H9 (cell line): Measurements from ENCODE around the gene FGF3. TPM values are rescaled to one million over a fixed set of nuclear protein-coding genes. Genes with fewer than 3 reads are reported as not detected.

Experiments
- DNase-seq: peaks from one replicate; pipeline ENCODE4 v3.0.0-alpha.2; 2017
- H2AFZ ChIP-seq: one replicate; pipeline ENCODE4 v1.6.1; 2013; ENCODE audit warnings: mild to moderate bottlenecking, low read length, control low read depth, moderate library complexity
- H2AK5ac ChIP-seq: 2 replicates; pipeline ENCODE4 v1.6.1; 2013; ENCODE audit warnings: low read length, control low read depth, mixed read lengths; ENCODE audit not compliant: insufficient read length
- H2BK120ac ChIP-seq: one replicate; pipeline ENCODE4 v1.6.1; 2013; ENCODE audit warnings: low read depth, mild to moderate bottlenecking, low read length, control low read depth, inconsistent platforms; ENCODE audit not compliant: poor library complexity, severe bottlenecking
- H2BK12ac ChIP-seq: 2 replicates; pipeline ENCODE4 v1.6.1; 2013; ENCODE audit warnings: low read length, control low read depth, mixed read lengths, low read depth; ENCODE audit not compliant: insufficient read length
- H2BK15ac ChIP-seq: 2 replicates; pipeline ENCODE4 v1.6.1; 2013; ENCODE audit warnings: low read depth, low read length, control low read depth
- H2BK20ac ChIP-seq: one replicate; pipeline ENCODE4 v1.6.1; 2013; ENCODE audit warnings: low read depth, mild to moderate bottlenecking, low read length, control low read depth, inconsistent platforms; ENCODE audit not compliant: poor library complexity, severe bottlenecking
- H2BK5ac ChIP-seq: 2 replicates; pipeline ENCODE4 v1.6.1; 2013; ENCODE audit warnings: low read length, control low read depth, mixed read lengths; ENCODE audit not compliant: insufficient read length
- H3K14ac ChIP-seq: 2 replicates; pipeline ENCODE4 v1.6.1; 2013; ENCODE audit warnings: low read length, control low read depth; ENCODE audit not compliant: insufficient read depth
- H3K18ac ChIP-seq: 2 replicates; pipeline ENCODE4 v1.6.1; 2013; ENCODE audit warnings: low read depth, mild to moderate bottlenecking, mixed read lengths, low read length, control low read depth; ENCODE audit not compliant: insufficient read length
- H3K23ac ChIP-seq: 2 replicates; pipeline ENCODE4 v1.6.1; 2013; ENCODE audit warnings: low read length, control low read depth, mixed read lengths, low read depth; ENCODE audit not compliant: insufficient read length
- H3K23me2 ChIP-seq: 2 replicates; pipeline ENCODE4 v1.6.1; 2013; ENCODE audit warnings: low read depth, mild to moderate bottlenecking, mixed read lengths, low read length, control low read depth; ENCODE audit not compliant: insufficient read length, poor library complexity, severe bottlenecking
- H3K27ac ChIP-seq: 2 replicates; pipeline ENCODE4 v1.5.1; 2013; ENCODE audit warnings: low read length, control low read depth, mixed read lengths, low read depth; ENCODE audit not compliant: insufficient read length
- H3K27me3 ChIP-seq: 2 replicates; pipeline ENCODE4 v1.6.1; 2013; ENCODE audit warnings: low read length, control low read depth, inconsistent platforms; ENCODE audit not compliant: insufficient read depth
- H3K4ac ChIP-seq: 2 replicates; pipeline ENCODE4 v1.6.1; 2013; ENCODE audit warnings: low read depth, mild to moderate bottlenecking, control low read depth, inconsistent platforms, low read length, moderate library complexity
- H3K4me1 ChIP-seq: 2 replicates; pipeline ENCODE4 v1.6.1; 2013; ENCODE audit warnings: low read length, control low read depth, inconsistent platforms; ENCODE audit not compliant: insufficient read depth
- H3K4me2 ChIP-seq: 2 replicates; pipeline ENCODE4 v1.6.1; 2013; ENCODE audit warnings: low read length, control low read depth, mixed read lengths; ENCODE audit not compliant: insufficient read length, insufficient read depth
- H3K56ac ChIP-seq: 2 replicates; pipeline ENCODE4 v1.6.1; 2013; ENCODE audit warnings: low read depth, mild to moderate bottlenecking, mixed read lengths, low read length, control low read depth; ENCODE audit not compliant: insufficient read length
- H3K79me1 ChIP-seq: 2 replicates; pipeline ENCODE4 v1.6.1; 2013; ENCODE audit warnings: low read depth, mild to moderate bottlenecking, moderate library complexity, low read length, control low read depth, inconsistent platforms; ENCODE audit not compliant: insufficient read depth, poor library complexity, severe bottlenecking
- H3K79me2 ChIP-seq: 2 replicates; pipeline ENCODE4 v1.6.1; 2013; ENCODE audit warnings: low read length, control low read depth, inconsistent platforms; ENCODE audit not compliant: insufficient read depth
- H3K9ac ChIP-seq: 2 replicates; pipeline ENCODE4 v1.6.1; 2013; ENCODE audit warnings: low read length, control low read depth, mixed read lengths; ENCODE audit not compliant: insufficient read length; ENCODE audit errors: extremely low read depth
- H3K9me3 ChIP-seq: one replicate; pipeline ENCODE4 v1.6.1; 2013; ENCODE audit warnings: low read depth, low read length, inconsistent platforms; ENCODE audit not compliant: control insufficient read depth
- H3T11ph ChIP-seq: one replicate; pipeline ENCODE4 v1.6.1; 2013; ENCODE audit warnings: mild to moderate bottlenecking, low read length, control low read depth, inconsistent platforms
- H4K20me1 ChIP-seq: one replicate; pipeline ENCODE4 v1.6.1; 2013; ENCODE audit not compliant: control insufficient read depth, insufficient read length, insufficient read depth
- H4K5ac ChIP-seq: 2 replicates; pipeline ENCODE4 v1.6.1; 2013; ENCODE audit warnings: low read depth, mild to moderate bottlenecking, mixed read lengths, low read length, control low read depth; ENCODE audit not compliant: insufficient read length
- H4K8ac ChIP-seq: replicated peaks from 2 replicates; pipeline ENCODE4 v1.6.1; 2013; ENCODE audit warnings: low read length, control low read depth, mixed read lengths, low read depth; ENCODE audit not compliant: insufficient read length
- H4K91ac ChIP-seq: 2 replicates; pipeline ENCODE4 v1.6.1; 2013; ENCODE audit warnings: low read depth, mild to moderate bottlenecking, moderate library complexity, mixed read lengths, low read length, control low read depth; ENCODE audit not compliant: insufficient read length
- H3K27ac Mint-ChIP-seq, 3 experiments: 2 replicates in 2 of 3; 3 replicates in 1 of 3; pipeline ENCODE4 v1.8.0; 2020 to 2021; ENCODE audit warnings: mixed read lengths in 3 of 3, mild to moderate bottlenecking in 1 of 3, moderate library complexity in 1 of 3
- H3K27me3 Mint-ChIP-seq: 2 replicates; pipeline ENCODE4 v1.8.0; 2021; ENCODE audit warnings: low read depth, mild to moderate bottlenecking, moderate library complexity, mixed read lengths
- H3K36me3 Mint-ChIP-seq, 3 experiments: 2 replicates in 2 of 3; 3 replicates in 1 of 3; pipeline ENCODE4 v1.8.0; 2020 to 2021; ENCODE audit warnings: low read depth in 3 of 3, mixed read lengths in 3 of 3; ENCODE audit not compliant: insufficient read depth in 1 of 3
- H3K4me1 Mint-ChIP-seq, 2 experiments: 2 replicates each; pipeline ENCODE4 v1.8.0; 2020; ENCODE audit warnings: mixed read lengths in 2 of 2
- H3K4me3 Mint-ChIP-seq, 2 experiments: 2 replicates in 1 of 2; 3 replicates in 1 of 2; pipeline ENCODE4 v1.8.0; 2020 to 2021; ENCODE audit warnings: mild to moderate bottlenecking in 2 of 2, mixed read lengths in 2 of 2, moderate library complexity in 1 of 2
- H3K9me3 Mint-ChIP-seq, 2 experiments: 2 replicates in 1 of 2; 3 replicates in 1 of 2; pipeline ENCODE4 v1.8.0; 2020; ENCODE audit warnings: mild to moderate bottlenecking in 2 of 2, mixed read lengths in 2 of 2, moderate library complexity in 1 of 2
- WGBS: extraction: QIAGEN DNeasy Blood & Tissue Kit; methylation state at CpG from one replicate; pipeline ENCODE4 v1.1.7; 2013; ENCODE audit warnings: missing lambda C conversion rate, low lambda C conversion rate, mixed read lengths; ENCODE audit not compliant: insufficient read length; ENCODE audit errors: extremely low coverage; 5-methylcytosine and 5-hydroxymethylcytosine counted together
- total RNA-seq: library from RNA; stranded (reverse); gene quantifications from 2 replicates; pipeline ENCODE4 v1.2.1, GENCODE V29; 2021
- TF ChIP-seq, protein P1 (sequence below): fragments of 200-600 bp; sonication (generic); conservative IDR thresholded peaks from 3 replicates; pipeline ENCODE4 v1.8.0; 2021; ENCODE audit warnings: antibody characterized with exemption, mild to moderate bottlenecking

The FGF3 gene
- total RNA-seq, 1 experiment from 2014 or later = not detected

DNA sequence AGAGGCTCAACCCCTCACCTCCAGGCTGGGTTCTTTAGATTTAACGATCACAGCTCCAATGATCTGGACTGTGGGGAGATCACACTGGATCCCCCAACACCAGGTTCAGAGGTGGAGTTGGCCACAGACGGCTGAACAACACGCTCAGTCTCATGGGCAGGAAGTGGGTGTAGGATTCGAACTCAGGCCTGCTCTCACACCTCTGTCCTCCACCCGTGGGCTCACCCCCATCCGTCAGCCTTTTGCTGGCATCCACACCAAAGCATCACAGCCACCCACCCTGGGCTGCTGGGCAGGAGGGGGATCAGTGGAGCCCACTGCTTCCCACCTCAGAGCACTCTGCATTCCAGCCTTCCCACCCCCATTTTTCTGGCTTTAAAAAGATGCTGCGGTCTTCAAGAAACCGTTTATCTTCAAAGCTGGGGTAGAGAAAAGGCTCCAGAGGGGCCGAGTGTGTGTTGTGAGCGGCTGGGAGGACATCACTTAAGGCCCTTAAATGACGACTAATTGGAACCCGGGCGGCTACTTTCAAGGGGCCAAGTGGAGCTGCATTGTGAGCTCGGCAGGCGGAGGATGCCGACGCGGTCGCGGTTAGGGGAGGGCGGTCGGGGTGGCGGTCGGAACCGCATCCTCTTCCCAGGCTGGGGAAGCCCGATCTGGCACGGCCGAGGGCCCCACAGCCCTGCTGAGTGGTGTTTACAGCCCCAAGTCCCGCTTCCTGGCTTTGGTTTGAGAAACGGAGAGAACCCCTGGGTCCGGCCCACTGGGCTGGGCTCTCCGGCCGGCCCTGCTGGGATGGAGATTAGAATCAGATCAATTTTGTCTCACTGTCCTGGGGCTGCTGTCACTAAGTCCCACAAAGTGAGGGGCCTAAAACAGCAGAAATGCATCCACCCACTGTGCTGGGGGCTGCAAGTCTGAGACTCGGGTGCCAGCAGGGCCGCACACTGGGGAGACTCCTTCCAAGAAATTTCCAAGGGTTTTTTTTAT lies 15.9 kb upstream of the FGF3 start:
- H2BK20ac ChIP-seq = no peak overlapping the region

More for the DNA sequence above, 15.9 kb upstream of the FGF3 start:
- H3K4me3 Mint-ChIP-seq = no peak overlapping the region
- H4K20me1 ChIP-seq = no peaks in the 10 kb centered on the region
- H3K9me3 Mint-ChIP-seq = no peaks in the 10 kb centered on the region
- H2BK5ac ChIP-seq = no peak overlapping the region
- no peak overlapping the region for H2BK120ac ChIP-seq
- no peak overlapping the region for H3K4me2 ChIP-seq
- H3K4ac ChIP-seq = no peak overlapping the region
- no peaks in the 10 kb centered on the region for H3K79me2 ChIP-seq
- no peak overlapping the region for H3T11ph ChIP-seq
- H2AFZ ChIP-seq = no peak overlapping the region
- no peak overlapping the region for H3K27ac Mint-ChIP-seq
- H3K36me3 Mint-ChIP-seq = no peaks in the 10 kb centered on the region
- H3K4me1 ChIP-seq = no peaks in the 10 kb centered on the region
- no peak overlapping the region for H2BK15ac ChIP-seq
- no peaks in the 10 kb centered on the region for H3K79me1 ChIP-seq
- H3K23me2 ChIP-seq = no peaks in the 10 kb centered on the region
- H3K18ac ChIP-seq = no peak overlapping the region
- H3K4me1 Mint-ChIP-seq = peaks cover 15 to 26% of the 10 kb centered on the region in 2 experiments
- H3K27me3 ChIP-seq = no peaks in the 10 kb centered on the region
- TF ChIP-seq, protein P1, sequence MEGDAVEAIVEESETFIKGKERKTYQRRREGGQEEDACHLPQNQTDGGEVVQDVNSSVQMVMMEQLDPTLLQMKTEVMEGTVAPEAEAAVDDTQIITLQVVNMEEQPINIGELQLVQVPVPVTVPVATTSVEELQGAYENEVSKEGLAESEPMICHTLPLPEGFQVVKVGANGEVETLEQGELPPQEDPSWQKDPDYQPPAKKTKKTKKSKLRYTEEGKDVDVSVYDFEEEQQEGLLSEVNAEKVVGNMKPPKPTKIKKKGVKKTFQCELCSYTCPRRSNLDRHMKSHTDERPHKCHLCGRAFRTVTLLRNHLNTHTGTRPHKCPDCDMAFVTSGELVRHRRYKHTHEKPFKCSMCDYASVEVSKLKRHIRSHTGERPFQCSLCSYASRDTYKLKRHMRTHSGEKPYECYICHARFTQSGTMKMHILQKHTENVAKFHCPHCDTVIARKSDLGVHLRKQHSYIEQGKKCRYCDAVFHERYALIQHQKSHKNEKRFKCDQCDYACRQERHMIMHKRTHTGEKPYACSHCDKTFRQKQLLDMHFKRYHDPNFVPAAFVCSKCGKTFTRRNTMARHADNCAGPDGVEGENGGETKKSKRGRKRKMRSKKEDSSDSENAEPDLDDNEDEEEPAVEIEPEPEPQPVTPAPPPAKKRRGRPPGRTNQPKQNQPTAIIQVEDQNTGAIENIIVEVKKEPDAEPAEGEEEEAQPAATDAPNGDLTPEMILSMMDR = no peak
- H2AK5ac ChIP-seq = no peak overlapping the region
- H3K27me3 Mint-ChIP-seq = peaks cover 25% of the 10 kb centered on the region
- no peaks in the 10 kb centered on the region for H3K9me3 ChIP-seq
- no peak overlapping the region for H4K8ac ChIP-seq
- H3K23ac ChIP-seq = no peak overlapping the region
- no peak overlapping the region for H2BK12ac ChIP-seq
- no peak overlapping the region for H4K91ac ChIP-seq
- H3K14ac ChIP-seq = no peak overlapping the region
- H3K9ac ChIP-seq = no peak overlapping the region
- peak; percentile 51 for DNase-seq
- no peak overlapping the region for H4K5ac ChIP-seq
- no peak overlapping the region for H3K56ac ChIP-seq
- WGBS = no CpG with 5 or more reads among the region's 35 CpGs
- H3K27ac ChIP-seq = no peak overlapping the region
